OCI-LY7 (cell line): ENCODE measurements around the gene ZNF451. TPM values are rescaled to one million over a fixed set of nuclear protein-coding genes. Genes with fewer than 3 reads are reported as not detected.
"Not testable (repeated sequence)": the region's sequence is repeated elsewhere in the genome, so short reads cannot be mapped to it uniquely, and the experiment has no call there.

Experiments used
- BruUV-seq: library from RNA; stranded (reverse); fragments of 400-500 nt; replicated peaks from 2 replicates; lab custom pipeline; 2021; lab: Mats Ljungman, UMichigan
- CTCF ChIA-PET: fragments of 300-600 bp; sonication (Branson Sonifier 250); formaldehyde crosslinking; loops from one replicate; lab custom pipeline; 2022; ENCODE audit warnings: antibody characterized with exemption; ENCODE audit not compliant: unreplicated experiment; lab: Charles Lee
- POLR2A ChIA-PET: fragments of 300-600 bp; sonication (Branson Sonifier 250); formaldehyde crosslinking; loops from one replicate; lab custom pipeline; 2022; ENCODE audit warnings: antibody characterized with exemption; lab: Charles Lee
- DNase-seq: peaks from one replicate; pipeline ENCODE4 v3.0.0-alpha.2; 2015; ENCODE audit warnings: low spot score
- H2AFZ ChIP-seq: fragments of 200-600 bp; sonication (generic), shearing (Covaris generic); 2 replicates; pipeline ENCODE4 v1.6.1; 2014; ENCODE audit warnings: mild to moderate bottlenecking, antibody characterized with exemption, low read length, moderate library complexity
- H3K27ac ChIP-seq: fragments of 200-600 bp; sonication (generic); 2 replicates; pipeline ENCODE4 v1.5.1; 2014; ENCODE audit warnings: mixed run types, low read depth, mild to moderate bottlenecking, moderate library complexity, low read length, inconsistent platforms; ENCODE audit not compliant: poor library complexity, severe bottlenecking
- H3K36me3 ChIP-seq: fragments of 200-600 bp; sonication (generic); 2 replicates; pipeline ENCODE4 v1.6.1; 2014; ENCODE audit warnings: mild to moderate bottlenecking, antibody characterized with exemption, low read length, moderate library complexity, mixed read lengths; ENCODE audit not compliant: insufficient read depth
- H3K4me1 ChIP-seq: fragments of 200-600 bp; sonication (generic); 2 replicates; pipeline ENCODE4 v1.5.1; 2014; ENCODE audit warnings: mild to moderate bottlenecking, low read length; ENCODE audit not compliant: insufficient read depth, poor library complexity, severe bottlenecking
- H3K4me2 ChIP-seq: fragments of 200-600 bp; sonication (generic); 2 replicates; pipeline ENCODE4 v1.6.1; 2014; ENCODE audit warnings: mild to moderate bottlenecking, low read length
- H3K4me3 ChIP-seq: fragments of 200-600 bp; sonication (generic); 2 replicates; pipeline ENCODE4 v1.5.1; 2014; ENCODE audit warnings: mild to moderate bottlenecking, low read depth, low read length; ENCODE audit not compliant: poor library complexity, severe bottlenecking
- H3K79me2 ChIP-seq: fragments of 200-600 bp; sonication (generic); 2 replicates; pipeline ENCODE4 v1.6.1; 2016; ENCODE audit warnings: low read depth, mild to moderate bottlenecking, low read length, moderate library complexity, mixed read lengths; ENCODE audit not compliant: insufficient read depth
- H3K9me2 ChIP-seq: fragments of 200-600 bp; sonication (generic); 2 replicates; pipeline ENCODE4 v1.6.1; 2016; ENCODE audit warnings: mild to moderate bottlenecking, low read length, mixed read lengths; ENCODE audit not compliant: insufficient read depth
- H3K9me3 ChIP-seq: fragments of 200-600 bp; sonication (generic); 2 replicates; pipeline ENCODE4 v1.6.1; 2014; ENCODE audit warnings: mild to moderate bottlenecking, mixed run types, low read length, mixed read lengths
- H4K20me1 ChIP-seq: fragments of 200-600 bp; sonication (generic); 2 replicates; pipeline ENCODE4 v1.6.1; 2014; ENCODE audit warnings: mild to moderate bottlenecking, antibody characterized with exemption, low read length, moderate library complexity, mixed read lengths; ENCODE audit not compliant: insufficient read depth
- CTCF ChIP-seq: fragments of 200-600 bp; sonication (generic); conservative IDR thresholded peaks from 2 replicates; pipeline ENCODE4 v1.5.1; 2014; ENCODE audit warnings: mild to moderate bottlenecking, antibody characterized with exemption, low read length, moderate library complexity, mixed read lengths
- EZH2phosphoT487 ChIP-seq: fragments of 200-600 bp; sonication (generic); IDR thresholded peaks from 2 replicates; pipeline ENCODE4 v1.6.1; 2018; ENCODE audit warnings: low read depth, borderline replicate concordance, mild to moderate bottlenecking, mixed run types, antibody characterized with exemption, low read length, moderate library complexity, mixed read lengths
- intact Hi-C: fragments of 100-400 bp; cut with micrococcal nuclease; formaldehyde crosslinking; loops from one replicate; pipeline ENCODE4 v1.10.0; 2022; ENCODE audit not compliant: unreplicated experiment
- total RNA-seq, 2 experiments: library from RNA; depleted of rRNA in 1 of 2; stranded (reverse); fragments of >200 nt in 1 of 2; shearing (Covaris generic) in 1 of 2; gene quantifications; 2 replicates each; pipeline ENCODE4 v1.2.3, GENCODE V29; 2014 to 2022

ZNF451 gene
- total RNA-seq, 2 experiments from 2014 or later: 50.0 to 66.7 TPM

GRCh38 chr6:57087916-57088315, 2.1 kb upstream of the ZNF451 start:
- intact Hi-C loops: loop anchor here (5.0 kb wide), 2 partner anchors 36 to 131 kb away; partner anchors contain the start of gene BEND6
- no TSS peak for BruUV-seq

GRCh38 chr6:57089265-57089664, 723 bp upstream of the ZNF451 start:
- no peak for DNase-seq
- H3K4me1 ChIP-seq: peaks cover 33% of the 10 kb centered on the region
- TF ChIP-seq CTCF: no peak
- TF ChIP-seq EZH2phosphoT487: no peak
- no peaks in the 10 kb centered on the region for H3K9me2 ChIP-seq
- BruUV-seq: no TSS peak
- H3K4me2 ChIP-seq: peak overlapping the region; percentile 84
- H3K4me3 ChIP-seq: peak overlapping the region; percentile 71
- peaks cover 30% of the 10 kb centered on the region for H3K79me2 ChIP-seq
- H3K27ac ChIP-seq: peak overlapping the region; percentile 62
- POLR2A ChIA-PET: interaction anchor here (0.6 to 1.6 kb wide), 4 partner anchors 10 to 243 kb away, joined by 3 to 4 read pairs (median 3); no protein-coding TSS in a partner anchor
- CTCF ChIA-PET: no interaction called here
- H3K36me3 ChIP-seq: peaks cover 28% of the 10 kb centered on the region; the same call in 1 of the 2 replicates
- peaks cover 27% of the 10 kb centered on the region for H4K20me1 ChIP-seq
- H3K9me3 ChIP-seq: no peaks in the 10 kb centered on the region
- intact Hi-C loops: loop anchor here (5.0 kb wide), 2 partner anchors 37 to 132 kb away; partner anchors contain the start of gene BEND6
- peak overlapping the region; percentile 96 for H2AFZ ChIP-seq

More at GRCh38 chr6:57087916-57088315, 2.1 kb upstream of the ZNF451 start:
- Histone ChIP-seq H3K4me1 (peaks cover 23% of the 10 kb centered on the region), H3K9me2 (no peaks in the 10 kb centered on the region), H3K36me3 (peaks cover 16% of the 10 kb centered on the region; the same call in 1 of the 2 replicates), H3K27ac (no peak overlapping the region), H3K9me3 (no peaks in the 10 kb centered on the region), H3K4me3 (no peak overlapping the region), H3K4me2 (no peak overlapping the region), H4K20me1 (peaks cover 16% of the 10 kb centered on the region), H2AFZ (no peak overlapping the region), H3K79me2 (peaks cover 17% of the 10 kb centered on the region)
- ChIA-PET POLR2A (interaction anchor here (0.9 to 1.6 kb wide), 2 partner anchors 9 to 39 kb away, joined by 4 read pairs; no protein-coding TSS in a partner anchor), CTCF (no interaction called here)
- TF ChIP-seq EZH2phosphoT487 (no peak), CTCF (no peak)
- no peak for DNase-seq

GRCh38 chr6:57090458-57091067, 575 bp downstream of the ZNF451 start:
- H3K4me3 ChIP-seq: peak overlapping the region; percentile 71
- DNase-seq, H2AFZ ChIP-seq, H3K9me2 ChIP-seq, BruUV-seq, H3K9me3 ChIP-seq, POLR2A ChIA-PET, H3K4me2 ChIP-seq, intact Hi-C loops, CTCF ChIA-PET: not testable (repeated sequence)
- H3K4me1 ChIP-seq: peaks cover 33% of the 10 kb centered on the region
- peaks cover 43% of the 10 kb centered on the region for H3K79me2 ChIP-seq
- peaks cover 31% of the 10 kb centered on the region for H4K20me1 ChIP-seq
- peaks cover 40% of the 10 kb centered on the region for H3K36me3 ChIP-seq
- peak overlapping the region; percentile 62 for H3K27ac ChIP-seq

- Histone ChIP-seq H3K4me3 (peak overlapping the region; percentile 65), H3K4me2 (peak overlapping the region; percentile 87), H4K20me1 (peaks cover 31% of the 10 kb centered on the region), H3K79me2 (peaks cover 51% of the 10 kb centered on the region), H3K36me3 (peaks cover 46% of the 10 kb centered on the region), H3K4me1 (peaks cover 33% of the 10 kb centered on the region)
- DNase-seq, BruUV-seq, H3K9me2 ChIP-seq, CTCF ChIA-PET, H2AFZ ChIP-seq, intact Hi-C loops, H3K27ac ChIP-seq, H3K9me3 ChIP-seq: not testable (repeated sequence)
- POLR2A ChIA-PET: interaction anchor here (1.1 to 1.2 kb wide), 2 partner anchors 12 to 45 kb away, joined by 3 to 6 read pairs; partner anchors contain the start of gene KIAA1586
Measured at GRCh38 chr6:57091375-57091774, 1.4 kb downstream of the ZNF451 start.
